ENCODE data around the gene NOP53.
"Not testable (repeated sequence)": the region's sequence is repeated elsewhere in the genome, so short reads cannot be mapped to it uniquely, and the experiment has no call there.

NOP53 gene

DNA sequence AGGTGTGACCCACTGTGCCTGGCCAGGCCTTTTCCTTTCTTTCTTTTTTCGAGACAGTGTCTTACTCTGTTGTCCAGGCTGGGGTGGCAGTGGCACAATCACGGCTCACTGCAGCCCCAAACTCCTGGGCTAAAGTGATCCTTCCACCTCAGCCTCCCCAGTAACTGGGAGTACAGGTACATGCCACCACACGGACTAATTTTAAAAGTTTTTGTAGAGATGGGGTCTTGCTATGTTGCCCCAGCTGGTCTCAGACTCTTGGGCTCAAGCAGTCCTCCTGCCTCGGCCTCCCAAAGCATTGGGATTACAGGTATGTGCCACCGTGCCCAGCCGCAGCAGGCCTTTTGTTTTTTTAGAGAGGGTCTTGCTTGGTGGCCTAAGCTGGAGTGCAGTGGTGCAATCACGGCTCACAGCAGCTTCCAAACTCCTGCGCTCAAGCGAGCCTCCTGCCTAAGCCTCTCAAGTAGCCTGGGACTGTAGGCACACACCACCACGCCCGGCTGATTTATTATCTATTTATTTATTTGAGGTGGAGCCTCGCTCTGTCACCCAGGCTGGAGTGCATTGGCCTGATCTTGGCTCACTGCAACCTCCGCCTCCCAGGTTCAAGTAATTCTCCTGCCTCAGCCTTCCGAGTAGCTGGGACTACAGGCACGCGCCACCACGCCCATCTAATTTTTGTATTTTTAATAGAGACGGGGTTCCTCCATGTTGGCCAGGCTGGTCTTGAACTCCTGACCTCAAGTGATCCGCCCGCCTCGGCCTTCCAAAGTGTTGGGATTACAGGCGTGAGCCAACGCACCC, 32.1 kb downstream of the NOP53 start:
- not testable (repeated sequence) for DNase-seq (ENCODE audit: low read depth)

- peak; percentile 47 for DNase-seq (ENCODE audit: low read depth)
Measured at GRCh38 chr19:47778049-47778953, 33.0 kb downstream of the NOP53 start, which contains the start of gene SELENOW. Gene SELENOW, plus strand, starts transcription at chr19:47778703. Its CDS starts 83 bp downstream, at chr19:47778786.

GRCh38 chr19:47778954-47779351, 33.6 kb downstream of the NOP53 start:
- no peak for DNase-seq (ENCODE audit: low read depth)

GRCh38 chr19:47779524-47780214, 34.3 kb downstream of the NOP53 start:
- DNase-seq (ENCODE audit: low read depth): no peak

- no peak for DNase-seq (ENCODE audit: low read depth)
Measured at GRCh38 chr19:47780215-47780551, 34.8 kb downstream of the NOP53 start.

GRCh38 chr19:47781590-47782262, 36.4 kb downstream of the NOP53 start:
- no peak for DNase-seq (ENCODE audit: low read depth)

DNA sequence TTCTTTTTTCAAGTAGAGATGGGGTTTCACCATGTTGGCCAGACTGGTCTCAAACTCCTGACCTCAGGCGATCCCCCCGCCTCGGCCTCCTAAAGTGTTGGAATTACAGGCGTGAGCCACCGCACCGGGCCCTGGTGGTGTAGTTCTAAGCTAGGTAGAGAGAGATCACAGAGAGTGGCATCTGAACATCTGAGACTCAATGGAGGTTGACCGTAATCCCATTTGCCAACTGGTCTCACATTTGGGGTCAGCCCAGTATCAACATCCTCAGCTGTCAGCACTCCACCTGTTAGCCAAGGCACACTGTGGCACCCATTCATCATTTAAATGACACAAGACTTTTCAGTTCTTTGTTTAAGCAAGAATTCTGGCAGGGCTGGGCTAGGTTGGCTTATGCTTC, 41.2 kb downstream of the NOP53 start:
- no peak for DNase-seq (ENCODE audit: low read depth)

DNA sequence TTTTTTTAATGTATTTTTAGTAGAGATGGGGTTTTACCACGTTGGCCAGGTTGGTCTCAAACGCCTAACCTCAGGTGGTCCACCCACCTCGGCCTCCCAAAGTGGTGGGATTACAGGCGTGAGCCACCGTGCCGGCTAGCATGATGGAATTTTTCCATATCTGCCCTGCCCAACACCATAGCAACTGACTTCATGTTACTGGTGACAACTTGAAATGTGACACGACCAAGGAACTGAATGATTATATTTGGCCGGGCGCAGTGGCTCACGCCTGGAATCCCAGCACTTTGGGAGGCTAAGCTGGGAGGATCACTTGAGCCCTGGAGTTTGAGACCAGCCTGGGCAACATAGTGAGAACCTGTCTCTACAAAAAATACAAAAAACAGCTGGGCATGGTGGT, 42.0 kb downstream of the NOP53 start:
- DNase-seq (ENCODE audit: low read depth): not testable (repeated sequence)

DNA sequence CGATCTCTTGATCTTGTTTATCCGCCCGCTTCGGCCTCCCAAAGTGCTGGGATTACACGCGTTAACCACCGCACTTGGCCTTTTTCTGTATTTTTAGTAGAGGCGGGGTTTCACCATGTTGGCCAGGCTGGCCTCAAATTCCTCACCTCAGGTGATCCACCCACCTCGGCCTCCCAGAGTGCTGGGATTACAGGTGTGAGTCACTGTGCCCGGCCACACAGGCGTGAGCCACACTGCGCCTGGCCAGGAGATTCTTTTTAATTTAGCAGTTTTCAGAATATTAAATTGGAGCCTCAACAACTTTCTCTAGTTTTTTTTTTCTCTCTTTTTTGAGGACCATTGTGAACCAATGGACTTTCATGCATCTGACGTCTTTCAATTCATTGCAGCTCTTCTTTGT, 44.5 kb downstream of the NOP53 start:
- DNase-seq (ENCODE audit: low read depth): not testable (repeated sequence)

DNA sequence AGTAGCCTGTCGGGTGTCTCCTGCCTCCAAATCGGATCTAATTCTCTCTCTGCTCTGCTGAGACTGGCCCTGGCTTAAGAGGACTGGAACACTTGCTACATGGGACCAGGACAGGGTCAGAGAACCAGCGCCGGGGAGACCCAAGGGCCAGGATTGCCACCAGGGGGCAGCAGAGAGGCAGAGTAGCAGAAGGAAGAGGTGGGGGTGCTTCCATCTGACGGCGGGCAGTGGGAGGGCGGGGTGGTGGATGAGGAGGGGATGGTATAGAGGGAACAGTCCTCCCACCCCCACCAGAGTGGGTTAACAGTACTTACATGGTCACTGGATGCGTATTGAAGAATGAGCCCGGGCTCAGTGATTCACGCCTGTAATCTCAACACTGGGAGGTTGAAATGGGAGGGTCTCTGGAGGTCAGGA, 45.1 kb downstream of the NOP53 start:
- DNase-seq (ENCODE audit: low read depth): no peak

DNA sequence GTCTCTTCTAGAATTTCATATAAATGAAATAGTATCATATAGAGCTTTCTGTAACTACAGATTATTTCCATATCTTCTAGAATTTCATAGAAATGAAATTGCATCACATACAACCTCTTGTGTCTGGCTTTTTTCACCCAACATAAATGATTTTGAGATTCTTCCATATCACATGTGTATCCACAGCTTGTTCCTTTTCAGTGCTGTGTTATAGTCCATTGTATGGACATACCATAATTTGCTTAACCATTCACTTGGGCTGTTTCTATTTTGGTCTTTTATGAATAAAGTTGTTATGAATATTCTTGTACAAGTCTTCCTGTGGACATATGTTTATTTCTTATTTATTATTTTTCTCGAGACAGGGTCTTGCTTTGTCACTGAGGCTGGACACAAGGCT, 47.3 kb downstream of the NOP53 start:
- no peak for DNase-seq (ENCODE audit: low read depth)

DNA sequence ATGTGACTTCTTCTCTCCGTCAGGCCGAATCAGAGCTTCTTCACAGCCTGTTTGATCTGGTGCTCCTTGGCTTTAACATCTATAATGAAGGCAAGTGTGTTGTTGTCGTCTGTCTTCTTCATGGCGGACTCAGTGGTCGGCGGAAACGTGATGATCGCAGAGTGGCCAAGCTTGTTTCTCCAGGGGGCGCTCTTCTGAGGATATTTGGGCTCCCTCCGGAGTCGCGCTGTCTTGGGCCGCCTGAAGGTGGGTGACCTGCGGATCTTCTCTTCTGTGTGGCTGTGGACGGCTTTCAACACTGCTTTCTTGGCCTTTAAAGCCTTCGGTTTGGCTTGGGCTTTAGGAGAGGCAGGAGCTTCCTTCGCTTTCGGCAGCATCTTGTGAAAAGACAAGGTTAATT, 49.2 kb downstream of the NOP53 start:
- DNase-seq (ENCODE audit: low read depth): no peak

DNA sequence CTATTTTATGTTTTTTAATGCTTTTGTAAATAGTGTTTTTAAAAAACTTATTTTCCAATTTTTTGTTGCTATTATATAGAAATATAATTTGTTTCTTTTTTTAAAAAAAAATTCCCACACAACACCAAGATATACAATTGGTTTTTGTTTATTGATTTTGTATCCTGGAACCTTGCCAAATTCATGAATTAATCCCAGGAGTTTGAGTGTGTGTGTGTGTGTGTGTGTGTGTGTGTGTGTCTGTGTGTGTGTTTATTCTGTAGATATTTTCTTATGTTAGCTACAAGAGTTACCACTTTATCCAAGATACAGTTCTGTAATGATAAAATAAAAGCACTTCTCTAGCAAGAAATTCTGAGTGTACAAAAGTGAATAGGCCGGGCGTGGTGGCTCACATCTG, 51.4 kb downstream of the NOP53 start:
- no peak for DNase-seq (ENCODE audit: low read depth)

- no peak for DNase-seq (ENCODE audit: low read depth)
Measured at GRCh38 chr19:47797996-47798903, 52.9 kb downstream of the NOP53 start.

DNA sequence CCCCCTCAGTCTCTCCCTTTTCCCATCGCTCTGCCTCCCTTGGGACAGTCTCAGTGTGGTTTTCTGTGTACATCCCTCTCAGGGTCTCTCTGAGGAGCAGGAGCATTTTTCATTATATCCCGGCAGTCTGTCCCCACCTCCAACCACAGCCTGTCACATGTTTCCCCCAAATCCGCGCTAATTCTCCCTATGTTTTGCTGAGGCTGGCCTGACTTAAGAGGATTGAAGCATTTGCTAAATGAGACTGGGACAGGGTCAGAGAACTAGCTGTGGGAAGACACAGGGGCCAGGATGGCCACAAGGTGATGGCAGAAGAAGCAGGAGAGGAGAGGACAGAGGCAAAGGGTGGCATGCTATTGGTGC, 53.5 kb downstream of the NOP53 start:
- no peak for DNase-seq (ENCODE audit: low read depth)

- DNase-seq (ENCODE audit: low read depth): no peak
Measured at GRCh38 chr19:47801270-47801669, 55.9 kb downstream of the NOP53 start.

DNA sequence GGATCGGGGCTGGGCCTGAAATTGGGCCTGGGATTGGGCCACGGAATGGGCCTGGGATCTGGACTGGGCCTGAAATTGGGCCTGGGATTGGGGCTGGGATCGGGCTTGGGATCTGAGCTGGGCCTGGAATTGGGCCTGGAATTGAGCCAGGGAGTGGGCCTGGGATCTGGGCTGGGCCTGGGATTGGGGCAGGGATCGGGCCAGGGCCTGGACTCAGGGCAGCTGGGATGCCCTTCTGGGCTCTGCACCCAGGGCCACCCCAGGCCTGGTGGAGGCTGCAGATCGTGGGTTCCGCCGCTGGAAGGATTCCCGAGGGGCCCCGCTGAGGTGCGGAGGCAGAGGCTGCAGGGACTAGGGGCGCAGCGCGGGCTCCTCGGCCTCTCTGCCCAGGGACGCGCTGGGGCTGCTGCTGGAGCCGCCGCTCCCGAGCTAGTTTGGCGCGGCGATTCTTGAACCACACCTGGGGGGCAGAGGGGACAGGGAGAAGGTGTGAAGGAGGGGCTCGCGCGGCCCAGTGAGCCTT, 57.2 kb downstream of the NOP53 start:
- DNase-seq (ENCODE audit: low read depth): no peak

- not testable (repeated sequence) for DNase-seq (ENCODE audit: low read depth)
Measured at GRCh38 chr19:47803148-47803547, 57.8 kb downstream of the NOP53 start.

GRCh38 chr19:47803671-47804070, 58.3 kb downstream of the NOP53 start:
- not testable (repeated sequence) for DNase-seq (ENCODE audit: low read depth)

DNA sequence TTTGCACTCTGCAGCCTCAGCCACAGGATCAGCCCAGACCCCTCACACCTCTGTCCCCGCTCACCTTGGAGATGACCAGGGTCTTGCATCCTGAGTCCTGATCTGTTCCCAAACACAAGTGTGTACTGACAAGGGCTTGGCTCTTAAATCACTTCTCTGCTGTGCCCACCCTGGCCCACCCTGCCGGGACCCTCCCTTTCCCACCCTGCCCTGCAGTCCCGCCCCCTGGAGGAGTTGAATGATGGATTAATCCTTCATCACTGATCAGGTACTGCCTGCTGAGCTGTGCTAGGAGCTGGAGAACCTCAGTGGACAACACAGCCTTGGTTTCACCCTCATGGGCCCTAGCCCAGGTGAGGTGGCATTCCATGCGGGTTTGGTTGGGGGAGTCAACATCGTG, 59.1 kb downstream of the NOP53 start, which contains the start of gene TPRX1:
TPRX1 (minus strand) TSS at position 101 of the 400 bp plus-strand sequence; CDS start at position 89, 12 bp downstream.
- not testable (repeated sequence) for DNase-seq (ENCODE audit: low read depth)

All from GM04504 (cell line).